DND-41 (cell line): Measurements from ENCODE around the gene ZC3H13.

ENCODE experiments used
- ATAC-seq: fragments of 200-7000 bp; cut with Tn5 transposase; 3 replicates; pipeline ENCODE4 v1.9.1; 2021; ENCODE audit warnings: low read depth; ENCODE audit not compliant: insufficient read depth
- DNase-seq: peaks from one replicate; pipeline ENCODE4 v3.0.0-alpha.2; 2020
- H2AFZ ChIP-seq: 2 replicates; pipeline ENCODE4 v1.6.0; 2012; ENCODE audit warnings: low read depth, low read length
- H3K27ac ChIP-seq: 2 replicates; pipeline ENCODE4 v1.5.1; 2012; ENCODE audit warnings: low read length, inconsistent platforms
- H3K27me3 ChIP-seq: fragments of 200-600 bp; sonication (generic); 2 replicates; pipeline ENCODE4 v1.6.0; 2012; ENCODE audit warnings: low read length, mild to moderate bottlenecking, inconsistent platforms; ENCODE audit not compliant: insufficient read depth, poor library complexity
- H3K36me3 ChIP-seq: 2 replicates; pipeline ENCODE4 v1.5.1; 2012; ENCODE audit warnings: low read length, inconsistent platforms; ENCODE audit not compliant: insufficient read depth
- H3K4me1 ChIP-seq: 2 replicates; pipeline ENCODE4 v1.5.1; 2012; ENCODE audit warnings: mild to moderate bottlenecking, low read length; ENCODE audit not compliant: insufficient read depth
- H3K4me2 ChIP-seq: 2 replicates; pipeline ENCODE4 v1.6.0; 2012; ENCODE audit warnings: mild to moderate bottlenecking, moderate library complexity, low read length, inconsistent platforms; ENCODE audit not compliant: insufficient read depth
- H3K4me3 ChIP-seq, 2 experiments: fragments of 200-600 bp in 1 of 2; shearing (Covaris generic) in 1 of 2; 2 replicates each; pipeline ENCODE4 v1.5.1; 2012 to 2016; ENCODE audit warnings: inconsistent platforms in 2 of 2, low read length in 2 of 2, mild to moderate bottlenecking in 2 of 2, low read depth in 1 of 2, moderate library complexity in 1 of 2
- H3K79me2 ChIP-seq: 2 replicates; pipeline ENCODE4 v1.6.0; 2012; ENCODE audit warnings: low read length, inconsistent platforms; ENCODE audit not compliant: insufficient read depth
- H3K9ac ChIP-seq: 2 replicates; pipeline ENCODE4 v1.6.0; 2012; ENCODE audit warnings: low read depth, mild to moderate bottlenecking, inconsistent platforms, low read length, moderate library complexity
- H3K9me3 ChIP-seq: 2 replicates; pipeline ENCODE4 v1.5.1; 2012; ENCODE audit warnings: low read length, moderate library complexity, mild to moderate bottlenecking, inconsistent platforms; ENCODE audit not compliant: insufficient read depth, severe bottlenecking
- H4K20me1 ChIP-seq: 2 replicates; pipeline ENCODE4 v1.6.0; 2012; ENCODE audit warnings: low read length; ENCODE audit not compliant: insufficient read depth
- EZH2 ChIP-seq: IDR thresholded peaks from 3 replicates; pipeline ENCODE4 v1.6.1; 2012; ENCODE audit warnings: borderline replicate concordance, low read depth, mild to moderate bottlenecking, moderate library complexity, low read length, inconsistent platforms; ENCODE audit not compliant: severe bottlenecking
- TF ChIP-seq, protein P1 (sequence below): IDR thresholded peaks from 2 replicates; pipeline ENCODE4 v1.5.1; 2012; ENCODE audit warnings: borderline replicate concordance, low read length, moderate library complexity, mild to moderate bottlenecking; ENCODE audit not compliant: poor library complexity, severe bottlenecking; ENCODE audit errors: extremely low read depth

Gene ZC3H13

DNA sequence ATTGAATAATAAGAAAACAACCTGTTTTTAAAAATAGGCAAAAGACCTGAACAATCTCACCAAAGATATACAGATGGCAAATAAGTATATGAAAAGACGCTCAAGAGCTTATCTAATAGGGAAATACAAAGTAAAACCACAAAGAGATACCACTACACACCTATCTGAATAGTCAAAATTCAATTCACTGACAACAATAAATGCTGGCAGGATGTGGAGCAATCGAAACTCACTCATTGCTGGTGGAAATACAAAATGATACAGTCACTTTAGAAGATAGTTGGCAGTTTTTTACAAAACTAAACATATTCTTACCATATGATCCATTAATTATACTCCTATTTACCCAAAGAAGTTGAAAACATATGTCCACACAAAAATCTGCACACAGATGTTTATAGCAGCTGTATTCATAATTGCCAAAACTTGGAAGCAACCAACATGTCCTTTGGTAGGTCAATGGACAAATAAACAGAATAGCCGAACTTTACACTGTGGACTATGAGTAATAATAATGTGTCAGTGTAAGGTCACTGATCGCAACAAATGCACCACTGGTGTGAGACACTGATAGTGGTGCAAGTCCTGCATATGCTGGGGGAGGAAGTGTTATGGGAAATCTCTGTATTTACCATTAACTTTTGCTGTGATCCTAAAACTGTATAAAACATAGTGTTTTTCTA is 20.8 kb downstream of the ZC3H13 start:
- no peak overlapping the region for H3K4me2 ChIP-seq
- H3K27me3 ChIP-seq: no peaks in the 10 kb centered on the region
- DNase-seq (no peak), ATAC-seq (no peak)
- no peak overlapping the region for H3K9ac ChIP-seq
- TF ChIP-seq, protein P1, sequence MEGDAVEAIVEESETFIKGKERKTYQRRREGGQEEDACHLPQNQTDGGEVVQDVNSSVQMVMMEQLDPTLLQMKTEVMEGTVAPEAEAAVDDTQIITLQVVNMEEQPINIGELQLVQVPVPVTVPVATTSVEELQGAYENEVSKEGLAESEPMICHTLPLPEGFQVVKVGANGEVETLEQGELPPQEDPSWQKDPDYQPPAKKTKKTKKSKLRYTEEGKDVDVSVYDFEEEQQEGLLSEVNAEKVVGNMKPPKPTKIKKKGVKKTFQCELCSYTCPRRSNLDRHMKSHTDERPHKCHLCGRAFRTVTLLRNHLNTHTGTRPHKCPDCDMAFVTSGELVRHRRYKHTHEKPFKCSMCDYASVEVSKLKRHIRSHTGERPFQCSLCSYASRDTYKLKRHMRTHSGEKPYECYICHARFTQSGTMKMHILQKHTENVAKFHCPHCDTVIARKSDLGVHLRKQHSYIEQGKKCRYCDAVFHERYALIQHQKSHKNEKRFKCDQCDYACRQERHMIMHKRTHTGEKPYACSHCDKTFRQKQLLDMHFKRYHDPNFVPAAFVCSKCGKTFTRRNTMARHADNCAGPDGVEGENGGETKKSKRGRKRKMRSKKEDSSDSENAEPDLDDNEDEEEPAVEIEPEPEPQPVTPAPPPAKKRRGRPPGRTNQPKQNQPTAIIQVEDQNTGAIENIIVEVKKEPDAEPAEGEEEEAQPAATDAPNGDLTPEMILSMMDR: no peak
- no peak for TF ChIP-seq EZH2
- no peaks in the 10 kb centered on the region for H3K4me1 ChIP-seq
- H3K9me3 ChIP-seq: peaks cover 4% of the 10 kb centered on the region
- H2AFZ ChIP-seq: no peak overlapping the region
- H4K20me1 ChIP-seq: no peaks in the 10 kb centered on the region; the same call in 1 of the 2 replicates
- H3K4me3 ChIP-seq: no peak overlapping the region
- H3K36me3 ChIP-seq: peaks cover 23% of the 10 kb centered on the region; the same call in 1 of the 2 replicates
- peaks cover 76% of the 10 kb centered on the region for H3K79me2 ChIP-seq
- H3K27ac ChIP-seq: no peak overlapping the region

DNA sequence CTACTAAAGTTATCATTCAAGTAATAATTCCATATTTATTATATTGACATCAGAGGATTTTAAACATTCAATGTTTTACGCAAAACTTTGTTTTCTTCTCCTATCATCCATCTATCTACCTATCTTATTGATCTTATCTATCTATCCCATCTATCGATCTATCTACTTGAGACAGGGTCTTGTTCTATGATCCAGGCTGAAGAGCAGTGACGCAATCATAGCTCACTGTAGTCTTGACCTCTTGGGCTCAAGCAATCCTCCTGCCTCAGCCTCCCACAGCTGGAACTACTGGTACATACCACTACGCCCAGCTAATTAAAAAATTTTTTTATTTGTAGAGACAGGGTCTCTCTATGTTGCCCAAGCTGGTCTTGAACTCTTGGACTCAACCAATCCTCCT is 27.4 kb downstream of the ZC3H13 start:
- ATAC-seq: no peak
- no peak overlapping the region for H3K9ac ChIP-seq
- peaks cover 14% of the 10 kb centered on the region for H3K36me3 ChIP-seq
- H3K9me3 ChIP-seq: no peaks in the 10 kb centered on the region
- no peak overlapping the region for H3K4me3 ChIP-seq
- H2AFZ ChIP-seq: no peak overlapping the region
- no peak for DNase-seq
- H4K20me1 ChIP-seq: peaks cover 4% of the 10 kb centered on the region; the same call in 1 of the 2 replicates
- H3K4me1 ChIP-seq: no peaks in the 10 kb centered on the region
- TF ChIP-seq, protein P1: no peak
- no peak for TF ChIP-seq EZH2
- no peak overlapping the region for H3K27ac ChIP-seq
- H3K4me2 ChIP-seq: no peak overlapping the region
- H3K79me2 ChIP-seq: peaks cover 58% of the 10 kb centered on the region
- no peaks in the 10 kb centered on the region for H3K27me3 ChIP-seq

DNA sequence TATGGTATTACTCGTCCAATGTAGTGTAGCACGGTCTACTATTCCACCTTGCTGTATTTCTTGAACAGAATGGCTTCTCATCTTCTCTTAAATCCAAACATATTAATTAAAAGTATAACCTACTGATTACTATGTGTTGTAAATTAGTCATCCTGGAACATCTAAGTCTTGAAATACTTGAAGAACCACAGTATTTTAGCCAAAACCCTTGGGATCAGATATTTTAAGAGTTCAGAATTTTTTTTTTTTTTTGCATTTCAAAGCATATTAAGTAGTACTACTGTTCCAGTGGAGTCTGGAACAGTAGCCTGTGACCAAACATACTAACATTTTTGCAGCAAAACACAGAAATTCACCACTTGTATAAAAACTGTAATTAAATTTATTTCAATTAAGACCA is 30.1 kb downstream of the ZC3H13 start:
- H3K36me3 ChIP-seq: peaks cover 34% of the 10 kb centered on the region
- H3K27ac ChIP-seq: no peak overlapping the region
- H3K9ac ChIP-seq: no peak overlapping the region
- ATAC-seq: no peak
- TF ChIP-seq EZH2: no peak
- no peaks in the 10 kb centered on the region for H3K27me3 ChIP-seq
- H4K20me1 ChIP-seq: peaks cover 4% of the 10 kb centered on the region; the same call in 1 of the 2 replicates
- H3K4me1 ChIP-seq: no peaks in the 10 kb centered on the region
- DNase-seq: no peak
- H3K4me3 ChIP-seq: no peak overlapping the region
- H3K9me3 ChIP-seq: no peaks in the 10 kb centered on the region
- no peak overlapping the region for H2AFZ ChIP-seq
- peaks cover 34% of the 10 kb centered on the region for H3K79me2 ChIP-seq
- H3K4me2 ChIP-seq: no peak overlapping the region

DNA sequence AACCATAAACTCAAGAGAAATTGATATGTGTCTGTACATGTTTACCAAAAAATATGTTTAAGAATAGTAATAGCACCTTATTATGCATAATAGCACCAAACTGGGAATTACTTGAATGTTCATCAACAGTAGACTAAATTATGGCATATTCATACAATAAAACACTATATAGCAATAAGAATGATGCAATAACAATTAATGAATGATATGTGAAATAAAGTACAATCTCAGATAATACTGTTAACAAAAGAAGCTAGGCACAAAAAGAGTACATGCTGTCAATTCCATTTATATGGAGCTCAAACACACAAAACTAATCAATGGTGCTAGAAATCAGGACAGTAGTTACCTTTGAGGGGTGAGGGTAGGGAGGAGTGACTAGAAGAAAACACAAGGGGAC is 36.3 kb downstream of the ZC3H13 start:
- TF ChIP-seq, protein P1: no peak
- no peak for TF ChIP-seq EZH2
- Histone ChIP-seq H3K79me2 (no peaks in the 10 kb centered on the region), H3K4me3 (no peak overlapping the region), H3K9ac (no peak overlapping the region), H3K27ac (no peak overlapping the region), H3K9me3 (no peaks in the 10 kb centered on the region), H4K20me1 (no peaks in the 10 kb centered on the region), H3K36me3 (peaks cover 56% of the 10 kb centered on the region), H3K27me3 (no peaks in the 10 kb centered on the region), H2AFZ (no peak overlapping the region), H3K4me2 (no peak overlapping the region), H3K4me1 (no peaks in the 10 kb centered on the region)
- ATAC-seq: no peak
- DNase-seq: no peak
